Skeletal muscle cell (primary cell): Measurements from ENCODE around the gene LANCL2.
"Not testable (repeated sequence)": the region's sequence is repeated elsewhere in the genome, so short reads cannot be mapped to it uniquely, and the experiment has no call there.

Experiments
- DNase-seq: peaks from one replicate; pipeline ENCODE4 v3.0.0-alpha.2; 2010; ENCODE audit warnings: low read depth
- H3K4me3 ChIP-seq: 2 replicates; pipeline ENCODE4 v1.5.1; 2011; ENCODE audit warnings: low read depth, mild to moderate bottlenecking, control low read depth, low read length, moderate library complexity

LANCL2 gene

DNA sequence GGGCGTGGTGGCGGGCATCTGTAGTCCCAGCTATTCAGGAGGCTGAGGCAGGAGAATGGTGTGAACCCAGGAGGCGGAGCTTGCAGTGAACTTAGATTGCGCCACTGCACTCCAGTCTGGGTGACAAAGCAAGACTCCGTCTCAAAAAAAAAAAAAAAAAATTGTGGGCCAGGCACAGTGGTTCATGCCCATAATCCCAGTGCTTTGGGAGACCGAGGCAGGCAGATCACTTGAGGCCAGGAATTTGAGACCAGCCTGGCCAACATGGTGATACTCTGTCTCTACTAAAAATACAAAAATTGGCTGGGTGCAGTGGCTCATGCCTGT is 12.2 kb upstream of the LANCL2 start:
- DNase-seq, H3K4me3 ChIP-seq: not testable (repeated sequence)

DNA sequence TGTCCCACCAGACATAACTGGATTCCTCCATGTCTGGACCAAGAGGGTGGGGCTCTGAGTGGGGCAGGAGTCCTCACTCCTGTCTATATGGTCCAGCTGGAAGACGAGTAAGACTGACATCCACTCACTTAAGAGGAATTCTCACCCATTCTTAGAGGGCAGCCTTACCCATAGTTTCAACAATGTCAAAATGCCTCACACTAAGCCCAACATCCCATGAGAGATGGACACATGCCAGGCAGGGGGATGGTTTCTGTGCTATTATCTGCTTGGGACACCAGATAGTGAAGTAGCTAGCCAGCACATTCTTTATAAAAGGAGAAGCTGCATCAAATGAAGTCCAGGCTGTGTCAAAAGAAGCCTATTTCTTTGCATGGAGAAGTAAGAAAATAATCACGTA is 4.7 kb upstream of the LANCL2 start:
- peak; percentile 31 for DNase-seq
- no peak overlapping the region for H3K4me3 ChIP-seq

DNA sequence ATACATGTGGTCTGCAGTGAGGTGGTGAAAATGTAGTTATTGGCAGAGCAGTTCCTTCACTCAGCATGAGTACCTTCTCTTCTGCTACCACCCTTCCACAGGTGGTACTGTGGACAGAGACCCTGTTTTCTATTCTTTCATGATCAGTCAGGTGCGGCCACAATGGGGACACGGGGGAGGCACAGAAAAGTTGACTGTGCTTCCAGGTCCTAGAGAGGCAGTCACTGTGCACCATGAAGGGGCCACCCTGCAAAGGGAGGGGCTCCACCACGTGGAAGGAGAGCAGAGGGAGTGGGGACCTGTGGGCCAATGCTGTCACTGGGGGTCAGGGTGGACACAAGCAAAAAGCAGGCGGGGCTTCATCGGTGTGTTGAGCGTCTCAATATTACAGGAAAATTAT is 3.6 kb upstream of the LANCL2 start:
- H3K4me3 ChIP-seq = no peak overlapping the region
- no peak for DNase-seq

DNA sequence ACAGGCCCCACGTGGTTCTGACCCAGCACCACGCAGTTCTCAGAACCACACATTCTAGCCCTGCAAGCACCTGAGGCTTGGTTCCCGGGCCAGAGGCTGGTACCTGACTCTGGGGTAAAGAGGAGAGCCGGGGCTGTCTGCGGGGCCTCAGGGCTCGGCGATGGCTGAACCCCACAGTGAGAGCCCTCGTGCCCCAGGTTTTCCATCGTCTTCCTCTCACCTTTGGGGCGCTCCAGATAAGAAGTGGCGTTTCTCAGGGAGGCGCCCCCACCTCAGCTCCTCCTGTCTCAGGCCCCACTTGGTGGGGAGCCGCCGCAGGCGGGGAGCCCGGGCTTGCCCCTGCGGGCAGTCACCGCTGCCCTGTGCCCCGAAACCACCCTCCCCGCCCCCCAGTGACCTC is 2.2 kb upstream of the LANCL2 start:
- no peak for DNase-seq
- H3K4me3 ChIP-seq = no peak overlapping the region

DNA sequence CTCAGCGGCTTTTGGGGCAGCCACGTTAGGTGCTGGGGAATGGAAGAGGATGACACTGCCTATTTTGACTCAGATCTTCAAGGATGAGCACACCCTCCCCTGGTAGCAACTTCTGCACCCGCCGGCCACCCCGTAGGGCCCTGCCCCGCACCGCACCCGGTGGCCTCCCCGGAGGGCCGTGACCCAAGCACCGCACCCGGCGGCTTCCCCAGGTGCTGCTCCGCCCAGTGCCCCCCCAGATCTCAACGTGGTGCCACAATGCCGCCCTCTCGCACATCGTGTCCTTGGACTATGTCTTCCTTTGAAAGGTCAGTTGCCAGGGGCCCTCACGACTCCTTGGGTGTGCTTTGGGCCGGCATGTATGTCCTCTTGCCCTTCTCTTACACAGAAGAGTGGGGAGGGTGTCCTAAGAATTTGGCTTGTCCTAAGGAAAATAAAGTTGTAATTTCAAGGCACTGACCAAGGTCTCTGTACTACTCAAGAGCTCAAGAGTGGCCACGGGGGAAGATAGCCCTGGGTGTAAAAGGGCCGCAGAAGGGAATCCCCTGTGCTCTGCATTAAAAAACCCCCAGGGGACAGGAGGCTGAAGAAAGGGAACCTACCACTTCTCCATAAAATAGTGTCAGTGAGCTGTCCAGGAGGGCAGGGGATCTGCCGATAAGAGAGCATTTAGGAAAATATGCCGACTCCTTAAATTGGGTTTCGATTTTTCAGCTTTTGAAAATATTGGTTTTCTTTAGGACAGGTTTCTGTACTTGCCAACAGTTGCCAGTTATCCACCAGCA is 1.6 kb upstream of the LANCL2 start:
- DNase-seq = no peak

DNA sequence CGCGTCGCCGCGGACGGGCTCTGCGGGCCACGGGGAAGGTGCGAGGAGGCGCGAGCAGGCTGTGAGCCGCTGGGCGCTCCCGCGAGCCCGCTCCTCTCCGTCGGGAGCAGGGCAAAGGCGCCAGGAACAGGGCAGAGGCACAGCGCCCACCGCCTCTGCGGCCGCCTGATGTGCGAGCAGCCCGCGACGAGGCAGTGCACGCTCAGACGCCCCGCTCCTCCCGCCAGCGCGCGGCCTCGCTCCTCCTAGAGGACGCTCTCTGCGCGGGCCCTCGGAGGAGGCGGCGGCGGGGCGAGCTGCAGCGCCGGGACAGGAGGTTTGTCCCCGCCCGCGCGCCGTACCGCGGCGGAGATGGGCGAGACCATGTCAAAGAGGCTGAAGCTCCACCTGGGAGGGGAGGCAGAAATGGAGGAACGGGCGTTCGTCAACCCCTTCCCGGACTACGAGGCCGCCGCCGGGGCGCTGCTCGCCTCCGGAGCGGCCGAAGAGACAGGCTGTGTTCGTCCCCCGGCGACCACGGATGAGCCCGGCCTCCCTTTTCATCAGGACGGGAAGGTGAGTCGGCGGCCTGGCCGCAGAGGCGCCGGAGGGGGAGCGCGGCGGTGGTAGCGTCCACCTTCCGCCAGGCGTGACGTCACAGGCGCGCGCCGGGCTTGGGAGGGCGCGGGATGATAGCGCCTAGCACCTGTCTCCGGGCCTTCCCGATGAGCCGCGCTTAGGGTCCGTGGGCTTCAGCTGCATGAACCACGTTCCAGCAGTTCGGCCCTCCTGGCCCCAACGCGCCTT is 731 bp downstream of the LANCL2 start:
- H3K4me3 ChIP-seq = peak overlapping the region; percentile 85
- peak; percentile 95 for DNase-seq

More for the DNA sequence above, 1.6 kb upstream of the LANCL2 start:
- H3K4me3 ChIP-seq = no peak overlapping the region

DNA sequence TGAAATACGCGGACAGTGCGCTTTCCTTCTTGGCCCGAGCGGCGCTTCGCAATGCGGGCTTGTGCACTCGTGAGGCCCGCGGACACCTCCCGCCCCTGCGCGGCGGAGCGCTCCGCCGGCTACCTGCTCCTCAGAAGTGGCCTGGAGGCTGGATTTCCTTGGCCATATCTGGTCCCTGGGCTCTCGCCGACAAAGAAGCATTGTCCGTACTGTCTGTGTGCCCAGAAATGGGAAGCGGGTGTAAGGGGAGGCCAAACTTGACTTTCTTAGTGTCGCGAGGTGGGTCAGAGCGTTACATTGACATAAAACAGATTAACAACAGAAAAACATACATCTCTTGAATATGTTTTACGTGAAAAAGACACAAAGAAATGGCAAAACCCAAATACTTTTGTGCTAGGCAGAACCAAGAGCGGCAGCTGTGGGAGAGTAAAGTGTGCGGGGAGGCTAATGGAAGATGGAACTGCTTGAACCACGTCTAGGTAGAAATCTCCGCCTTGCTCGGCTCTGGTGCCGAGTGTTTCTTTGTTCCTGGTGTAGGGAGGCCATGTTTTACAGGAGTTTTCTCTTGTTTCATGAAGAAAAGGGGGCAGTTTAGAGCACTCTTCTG is 1.4 kb downstream of the LANCL2 start:
- no peak for DNase-seq
- peak overlapping the region; percentile 85 for H3K4me3 ChIP-seq

DNA sequence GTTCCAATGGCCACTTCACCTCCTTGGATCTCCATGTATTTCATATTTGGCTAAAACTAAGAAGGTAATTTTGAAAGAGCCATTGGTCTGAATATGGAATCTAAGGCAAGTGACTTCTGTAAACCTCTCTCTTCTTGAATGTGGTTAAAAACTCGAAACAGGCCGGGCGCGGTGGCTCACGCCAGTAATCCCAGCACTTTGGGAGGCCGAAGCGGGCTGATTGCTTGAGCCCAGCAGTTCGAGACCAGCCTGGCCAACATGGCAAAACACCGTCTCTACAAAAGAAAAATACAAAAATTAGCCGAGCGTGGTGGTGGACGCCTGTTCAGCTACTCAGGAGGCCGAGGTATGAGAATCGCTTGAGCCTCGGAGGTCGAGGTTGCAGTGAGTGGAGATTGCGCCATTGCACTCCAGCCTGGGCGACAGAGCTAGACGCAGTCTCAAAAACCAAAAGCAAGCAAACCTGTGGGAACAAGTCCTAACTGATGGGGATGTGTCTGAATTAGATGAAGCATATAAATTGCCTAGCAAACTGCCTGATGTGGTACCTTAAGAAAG is 2.2 kb downstream of the LANCL2 start:
- DNase-seq = no peak
- H3K4me3 ChIP-seq = peak overlapping the region; percentile 85

DNA sequence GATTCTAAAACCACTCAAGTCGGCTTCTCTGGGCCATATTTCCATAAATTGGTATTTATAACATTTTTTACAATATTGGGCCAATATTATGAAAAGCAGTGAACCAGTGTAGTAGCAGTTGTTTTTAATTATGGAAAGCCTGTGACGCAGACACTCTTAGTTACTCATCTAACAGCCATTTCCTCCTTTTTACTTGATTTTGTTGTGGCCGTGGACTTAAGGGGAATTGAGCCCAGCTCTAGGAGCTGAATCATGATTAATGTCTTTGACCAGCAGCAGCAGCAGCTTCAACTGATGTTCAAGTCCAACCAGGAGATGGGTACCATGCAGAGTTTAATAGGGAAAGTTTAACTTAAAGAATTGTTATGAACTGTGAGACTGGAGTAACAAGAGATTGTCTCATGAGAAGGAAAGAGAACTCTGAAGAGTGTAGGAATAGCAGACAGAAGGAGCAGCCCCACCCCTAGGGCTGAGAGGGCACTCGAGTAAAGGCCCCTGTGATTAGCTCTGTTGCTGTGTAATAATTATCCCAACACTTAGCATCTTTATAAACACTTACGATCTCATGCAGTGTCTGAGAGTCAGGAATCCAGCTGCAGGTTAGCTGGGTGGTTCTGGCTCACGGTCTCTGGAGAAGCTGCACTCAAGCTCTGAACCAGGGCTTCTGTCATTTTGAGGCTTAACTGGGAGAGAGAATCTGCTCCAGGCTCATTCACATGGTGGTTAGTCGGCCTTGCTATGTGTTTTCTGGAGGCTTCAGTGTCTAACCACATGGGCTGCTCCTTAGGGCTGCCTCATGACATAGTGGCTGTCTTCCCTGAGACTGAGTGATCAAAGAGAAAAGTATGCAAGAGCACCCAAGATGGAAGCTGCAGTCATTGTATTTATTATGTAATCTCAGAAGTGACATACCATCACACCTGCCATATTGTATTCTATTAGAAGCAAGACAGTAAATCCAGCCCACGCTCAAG is 4.6 kb downstream of the LANCL2 start:
- DNase-seq = peak; percentile 70
- H3K4me3 ChIP-seq = no peak overlapping the region

DNA sequence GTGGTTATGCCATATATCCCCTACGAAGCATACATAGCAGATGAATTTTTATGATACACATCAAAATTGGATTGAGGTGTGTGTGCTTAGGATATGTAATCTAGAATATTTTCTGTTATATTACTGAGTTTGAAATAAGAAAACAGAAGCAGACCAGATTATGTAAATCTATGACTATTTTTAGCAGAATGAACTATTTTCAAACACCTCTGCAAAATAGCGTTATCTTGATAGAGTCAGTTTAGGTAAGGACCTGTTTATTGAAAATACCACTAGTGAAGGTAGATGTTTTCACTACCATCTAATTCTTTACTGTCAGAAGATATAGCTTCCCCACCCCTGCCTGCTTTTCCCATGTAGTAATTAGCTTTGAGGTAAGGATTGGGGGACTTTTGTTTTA is 9.1 kb downstream of the LANCL2 start:
- no peak overlapping the region for H3K4me3 ChIP-seq
- DNase-seq = no peak

DNA sequence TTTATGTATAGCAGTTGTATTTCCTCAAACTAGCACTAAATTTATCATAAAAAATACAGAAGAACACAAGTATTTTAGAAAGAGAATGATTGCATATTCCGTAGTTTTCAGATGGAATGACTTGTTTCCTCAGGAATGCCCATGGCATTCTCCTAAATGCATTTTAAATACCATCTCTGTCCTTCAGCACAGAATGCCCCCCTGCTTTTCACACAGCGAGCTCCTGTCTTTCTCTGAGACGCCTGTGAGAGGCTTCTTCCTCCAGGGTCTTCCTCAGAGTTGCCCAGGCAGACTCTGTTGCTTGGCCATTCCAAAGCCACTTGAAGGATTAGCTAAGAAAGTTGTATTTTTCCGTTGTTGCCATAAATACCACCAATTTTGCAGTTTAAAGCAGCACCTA is 10.1 kb downstream of the LANCL2 start:
- no peak for DNase-seq
- H3K4me3 ChIP-seq = no peak overlapping the region

DNA sequence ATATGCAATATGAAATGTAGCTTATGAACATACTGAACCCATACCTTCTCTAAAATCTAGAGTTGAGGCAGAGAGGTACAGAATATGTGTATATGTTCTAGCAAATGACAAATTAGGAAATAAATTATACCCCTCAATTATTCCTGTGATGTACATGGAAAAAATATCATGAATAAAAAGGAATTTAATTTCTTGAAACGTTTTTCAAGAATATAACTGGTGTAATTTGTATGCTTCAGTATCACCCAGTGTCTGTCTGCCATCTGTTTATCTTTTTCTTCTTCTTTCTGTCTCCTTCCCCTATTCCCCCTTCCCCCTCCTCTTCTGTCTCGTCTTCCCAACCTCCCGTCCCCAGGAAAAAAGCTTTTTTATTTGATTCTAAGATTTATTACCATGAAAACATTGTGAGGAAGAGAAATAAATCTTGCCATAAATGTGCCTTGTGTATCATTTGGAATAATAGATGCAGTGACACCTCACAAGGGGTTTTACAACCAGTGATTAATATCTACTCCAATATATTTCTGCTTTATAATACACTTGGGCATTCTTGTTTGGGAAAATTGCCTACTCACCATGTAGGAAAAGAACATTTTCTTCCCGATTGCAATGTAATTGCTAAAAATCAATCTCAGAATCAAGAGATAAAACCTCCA is 12.2 kb downstream of the LANCL2 start:
- no peak for DNase-seq
- no peak overlapping the region for H3K4me3 ChIP-seq

DNA sequence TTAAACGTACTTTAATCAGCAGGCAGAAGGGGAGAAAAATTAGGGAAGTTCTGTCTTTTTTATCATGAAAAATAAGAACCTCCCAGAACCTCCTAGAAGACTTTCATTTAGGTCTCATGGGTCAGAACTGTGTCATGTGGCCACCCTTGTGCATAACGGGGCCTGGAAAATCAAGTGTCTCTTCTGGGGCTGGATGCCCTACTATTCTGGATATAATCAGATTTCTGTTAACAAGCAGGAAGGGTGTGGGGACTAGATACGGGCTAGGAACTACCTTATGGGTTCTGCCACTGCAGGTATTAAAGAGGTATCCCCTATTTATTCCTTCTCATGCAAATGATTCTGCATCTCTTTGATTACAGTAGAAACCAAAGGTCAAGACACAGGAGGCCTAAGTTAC is 14.1 kb downstream of the LANCL2 start:
- H3K4me3 ChIP-seq = no peak overlapping the region
- DNase-seq = no peak

DNA sequence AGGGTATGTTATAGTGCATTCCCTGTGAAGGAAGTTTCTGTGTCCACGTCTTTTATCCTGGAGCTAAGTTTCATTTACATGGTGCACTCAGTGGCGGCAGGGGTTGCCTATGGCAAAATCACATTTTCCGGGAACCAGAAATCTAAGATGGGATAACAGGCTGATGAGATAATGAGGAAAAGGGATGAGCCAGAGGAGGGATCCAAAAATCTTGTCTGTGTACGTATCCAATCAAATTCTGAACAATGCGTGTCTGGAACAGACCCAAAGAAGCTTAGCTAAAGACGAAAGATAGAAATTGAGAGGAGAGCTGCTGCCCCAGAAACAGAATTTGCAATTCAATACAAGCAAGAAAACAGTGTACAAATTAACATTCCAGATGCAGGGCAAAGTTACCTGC is 16.1 kb downstream of the LANCL2 start:
- DNase-seq = no peak
- H3K4me3 ChIP-seq = no peak overlapping the region

DNA sequence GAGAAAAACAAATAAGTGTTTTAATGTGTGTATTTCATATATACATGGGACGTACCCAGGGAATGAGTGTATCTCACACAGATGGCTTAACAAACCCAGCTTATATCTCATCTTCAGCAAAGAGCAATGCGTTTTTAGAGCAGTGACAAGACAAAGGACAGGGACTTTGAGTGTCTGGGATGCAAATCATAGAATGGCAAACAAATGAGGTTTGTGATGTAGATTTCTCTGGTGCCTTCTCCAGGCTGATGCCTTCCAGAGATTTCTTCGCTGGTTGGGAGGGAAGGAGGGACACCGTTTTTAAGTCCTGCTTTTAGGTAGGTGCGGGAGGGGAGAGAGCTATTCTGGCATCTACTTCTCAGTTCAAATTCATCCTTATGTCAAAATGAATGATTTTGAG is 16.6 kb downstream of the LANCL2 start:
- no peak overlapping the region for H3K4me3 ChIP-seq
- DNase-seq = no peak

DNA sequence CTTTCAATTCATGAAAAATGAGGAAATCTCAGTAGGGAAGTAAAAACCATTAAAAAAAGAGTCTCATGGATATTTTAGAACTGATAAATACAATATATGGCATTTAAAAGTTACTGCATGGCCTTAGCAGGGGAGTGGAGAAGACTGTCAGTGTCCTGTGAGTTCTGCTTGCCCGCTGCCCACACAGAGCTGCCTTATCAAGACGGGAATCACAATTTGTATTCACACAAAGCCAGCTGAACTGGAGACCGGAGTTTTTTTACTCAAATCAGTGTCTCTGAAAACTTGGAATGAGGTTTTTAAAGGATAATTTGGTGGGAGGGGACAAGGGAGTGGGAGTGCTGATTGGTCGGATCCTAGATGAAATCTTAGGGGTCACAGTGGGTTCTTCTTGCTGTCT is 17.1 kb downstream of the LANCL2 start:
- H3K4me3 ChIP-seq = no peak overlapping the region
- no peak for DNase-seq

DNA sequence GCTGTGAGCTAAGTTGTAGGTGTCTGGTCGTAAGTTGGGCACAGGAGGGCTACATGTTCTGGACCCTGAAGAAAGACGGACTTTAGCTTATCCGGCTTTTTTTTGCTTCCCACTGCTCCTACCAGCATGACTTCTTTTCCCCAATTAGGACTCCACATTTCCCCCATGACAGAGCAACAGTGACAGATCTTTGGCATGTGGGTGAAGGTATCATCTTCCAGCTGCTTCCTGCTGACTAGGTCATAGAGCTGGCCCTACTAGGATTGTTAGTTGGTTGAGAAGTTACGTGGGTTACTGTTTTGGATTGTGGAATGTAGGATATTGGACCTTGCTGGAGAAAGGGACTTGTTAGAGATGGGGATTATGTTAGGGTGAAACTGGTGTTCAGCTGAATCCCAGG is 21.4 kb downstream of the LANCL2 start:
- no peak for DNase-seq
- no peak overlapping the region for H3K4me3 ChIP-seq

DNA sequence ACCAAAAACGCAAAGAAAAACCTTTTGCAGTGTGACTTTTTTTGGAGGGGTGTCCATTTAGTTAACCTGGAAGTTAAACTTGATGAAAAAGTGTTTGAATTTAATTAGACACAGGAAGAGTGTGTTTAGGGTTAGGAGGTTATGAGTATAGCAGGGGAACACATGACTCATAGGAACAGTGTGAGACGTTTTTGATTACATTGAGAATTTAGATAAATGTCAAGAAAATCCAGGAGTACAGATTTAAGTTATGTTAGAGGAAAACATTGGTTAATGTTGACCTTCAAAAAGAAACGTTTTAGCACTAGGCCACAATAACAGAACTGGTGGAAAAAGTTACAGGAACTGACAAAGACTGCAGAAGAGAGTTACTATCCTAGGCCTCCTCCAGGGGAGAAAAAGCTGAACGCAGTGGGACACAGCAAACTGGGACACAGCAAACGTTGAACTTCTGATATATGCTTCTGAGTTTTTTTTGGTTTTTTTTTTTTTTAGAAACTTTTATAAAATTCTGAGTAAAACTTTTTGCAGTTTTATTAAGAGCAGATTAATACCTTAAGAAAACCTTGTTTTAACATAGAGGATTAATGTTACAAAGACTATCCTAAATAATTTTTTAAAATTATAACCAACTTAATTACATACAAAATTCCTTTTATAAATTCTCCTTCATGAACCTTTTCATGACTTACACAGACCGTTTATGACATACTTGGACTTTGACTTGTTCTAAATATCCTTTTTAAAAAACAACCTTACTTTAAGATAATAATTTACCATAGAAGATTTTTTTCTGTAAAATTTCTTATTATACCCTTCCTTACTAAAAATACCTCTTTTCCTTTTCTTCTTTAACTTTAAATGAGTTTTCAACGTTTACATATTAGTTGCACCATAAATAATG is 22.2 kb downstream of the LANCL2 start:
- no peak for DNase-seq
- no peak overlapping the region for H3K4me3 ChIP-seq
